GM19043 (cell line): Measurements from ENCODE around the gene ELOVL3.
"Not testable (repeated sequence)": the region's sequence is repeated elsewhere in the genome, so short reads cannot be mapped to it uniquely, and the experiment has no call there.

ENCODE experiments used
- ATAC-seq: cut with Tn5 transposase; IDR thresholded peaks from one replicate; pipeline ENCODE4 v1.9.1; 2021; ENCODE audit warnings: low read depth; ENCODE audit not compliant: unreplicated experiment

The ELOVL3 gene

DNA sequence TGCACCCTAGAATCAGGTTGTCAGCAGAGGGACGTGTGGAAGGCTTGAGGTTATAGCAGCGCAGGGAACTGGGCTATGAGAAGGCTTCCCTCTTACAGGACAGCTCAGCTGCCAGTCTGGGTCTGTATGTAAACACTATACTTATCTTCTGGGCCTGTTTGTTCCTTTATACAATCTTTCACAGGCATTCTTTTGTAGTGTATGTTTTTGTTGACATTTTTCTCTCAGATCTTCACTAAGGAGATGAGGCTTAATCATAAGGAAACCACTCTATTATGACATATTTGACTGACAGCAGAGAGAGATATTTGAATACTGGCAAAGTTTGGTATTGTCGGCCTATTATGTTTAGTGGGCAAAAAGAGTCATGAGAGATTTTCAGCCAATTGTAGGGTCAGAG, 20.2 kb downstream of the ELOVL3 start:
- ATAC-seq: no peak

DNA sequence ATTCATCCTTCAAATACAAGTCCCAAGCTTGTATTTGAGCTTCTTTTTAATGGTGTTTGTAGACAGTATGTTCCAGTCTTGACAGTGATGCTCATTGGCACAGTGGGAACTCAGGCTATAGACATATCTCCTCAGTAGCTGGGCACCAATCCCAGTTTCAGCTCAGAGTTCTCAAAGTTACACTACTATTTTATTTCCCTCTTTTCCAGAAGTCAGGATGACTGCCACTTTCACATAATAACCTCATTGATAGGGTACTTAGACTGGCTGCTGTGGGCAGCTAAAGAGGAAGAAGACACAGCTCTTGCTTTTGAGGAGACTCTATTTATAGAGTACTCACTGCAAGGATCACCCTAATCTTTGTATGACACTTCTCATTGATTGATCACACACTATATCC, 21.6 kb downstream of the ELOVL3 start:
- no peak for ATAC-seq

- not testable (repeated sequence) for ATAC-seq
These were observed 26.4 kb downstream of the ELOVL3 start for GRCh38 chr10:102252508-102252907.

DNA sequence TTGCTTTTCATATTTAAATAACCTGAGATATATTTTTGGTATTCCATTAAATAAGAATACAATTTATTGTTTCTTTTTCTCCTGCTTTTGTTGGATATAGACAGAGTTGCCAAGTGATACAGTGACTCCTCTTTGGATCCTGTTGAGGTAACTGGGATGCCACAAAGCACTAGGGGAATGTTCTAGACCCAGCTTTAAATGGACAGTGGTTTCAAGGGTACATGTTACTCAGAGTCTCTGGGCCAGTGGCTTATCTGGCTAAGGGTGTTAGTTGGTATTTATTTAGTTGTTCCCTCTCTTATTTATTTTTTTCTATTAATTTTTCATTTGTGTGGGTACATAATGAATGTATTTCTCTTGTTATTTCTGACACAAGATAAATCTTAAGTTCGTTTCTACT, 28.3 kb downstream of the ELOVL3 start:
- ATAC-seq: no peak

DNA sequence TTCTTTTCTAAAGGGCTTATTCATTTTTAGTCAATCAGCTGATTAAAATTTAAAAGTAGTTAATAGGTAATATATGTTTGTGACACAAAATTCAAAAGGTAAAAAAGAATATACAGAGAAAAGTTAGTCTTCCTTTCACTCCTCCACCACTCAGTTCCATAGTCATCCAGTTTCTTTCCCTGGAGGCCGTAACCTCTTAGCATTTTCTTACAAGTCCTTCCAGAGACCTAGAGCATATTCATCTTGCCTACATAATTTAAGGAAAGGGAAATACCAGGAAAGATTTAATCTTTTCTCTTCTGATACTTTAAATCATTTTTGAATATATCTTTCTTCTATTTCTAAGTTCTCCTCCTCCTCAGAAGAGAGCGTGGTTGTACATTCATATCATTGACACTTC, 29.3 kb downstream of the ELOVL3 start:
- no peak for ATAC-seq

GRCh38 chr10:102261196-102261595, 35.1 kb downstream of the ELOVL3 start:
- no peak for ATAC-seq

DNA sequence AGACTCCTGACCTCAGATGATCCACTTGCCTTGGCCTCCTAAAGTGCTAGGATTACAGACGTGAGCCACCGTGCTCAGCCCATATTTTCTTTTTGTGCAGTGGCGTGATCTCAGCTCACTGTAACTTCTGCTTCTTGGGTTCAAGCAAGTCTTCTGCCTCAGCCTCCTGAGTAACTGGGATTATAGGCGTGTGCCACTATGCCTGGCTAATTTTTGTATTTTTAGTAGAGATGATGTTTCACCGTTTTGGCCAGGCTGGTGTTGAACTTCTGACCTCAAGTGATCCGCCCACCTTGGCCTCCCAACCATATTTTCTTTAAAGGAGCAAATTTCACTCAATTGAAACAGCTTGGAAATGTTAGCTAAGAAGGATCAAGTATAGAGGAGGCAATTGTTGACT, 35.7 kb downstream of the ELOVL3 start:
- no peak for ATAC-seq

- ATAC-seq: no peak
These were observed 36.8 kb downstream of the ELOVL3 start for GRCh38 chr10:102262744-102263370.

GRCh38 chr10:102264371-102264770, 38.3 kb downstream of the ELOVL3 start:
- no peak for ATAC-seq

DNA sequence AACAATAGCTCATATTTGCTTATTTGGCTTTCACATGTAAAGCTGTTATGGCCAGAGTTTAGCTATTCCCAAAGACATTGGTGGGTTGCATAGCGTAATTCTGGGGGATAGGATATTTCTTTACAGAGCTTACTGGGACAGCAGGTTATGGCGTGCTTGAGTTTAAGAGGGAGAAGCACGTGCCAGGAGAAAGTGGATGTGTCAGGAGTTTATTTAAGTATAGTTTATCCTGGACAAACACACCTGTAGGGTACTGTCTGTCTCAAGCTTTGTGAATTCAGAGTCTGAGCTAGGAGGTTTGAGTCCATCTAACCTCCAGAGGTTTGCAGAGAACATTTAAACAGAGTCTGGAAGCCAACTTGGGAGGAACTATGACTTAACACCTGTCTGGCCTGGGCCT, 40.6 kb downstream of the ELOVL3 start:
- ATAC-seq: no peak

GRCh38 chr10:102267748-102268147, 41.6 kb downstream of the ELOVL3 start:
- ATAC-seq: no peak

GRCh38 chr10:102268375-102268888, 42.3 kb downstream of the ELOVL3 start:
- ATAC-seq: no peak

- ATAC-seq: no peak
These were observed 42.9 kb downstream of the ELOVL3 start for GRCh38 chr10:102269017-102269416.

GRCh38 chr10:102274062-102274461, 48.0 kb downstream of the ELOVL3 start:
- no peak for ATAC-seq

DNA sequence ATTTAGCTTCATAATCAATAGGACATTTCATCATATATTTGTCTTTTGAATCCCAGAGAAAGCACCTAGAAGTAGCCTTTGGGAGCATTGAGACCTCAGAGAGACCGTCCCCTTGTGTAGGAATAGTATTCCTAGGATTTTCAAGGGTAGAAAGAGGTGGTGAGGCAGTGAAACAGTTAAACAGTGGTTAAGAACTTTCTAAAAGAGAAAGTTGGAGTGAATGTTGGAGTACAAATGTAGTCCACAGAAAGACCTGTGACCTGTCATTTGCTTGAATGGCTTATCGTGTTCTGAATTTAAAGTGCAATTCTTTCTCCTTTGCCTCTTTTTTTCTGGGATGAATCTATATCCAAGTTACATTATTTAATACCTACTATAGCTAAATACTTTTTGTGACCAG, 49.2 kb downstream of the ELOVL3 start:
- ATAC-seq: no peak

DNA sequence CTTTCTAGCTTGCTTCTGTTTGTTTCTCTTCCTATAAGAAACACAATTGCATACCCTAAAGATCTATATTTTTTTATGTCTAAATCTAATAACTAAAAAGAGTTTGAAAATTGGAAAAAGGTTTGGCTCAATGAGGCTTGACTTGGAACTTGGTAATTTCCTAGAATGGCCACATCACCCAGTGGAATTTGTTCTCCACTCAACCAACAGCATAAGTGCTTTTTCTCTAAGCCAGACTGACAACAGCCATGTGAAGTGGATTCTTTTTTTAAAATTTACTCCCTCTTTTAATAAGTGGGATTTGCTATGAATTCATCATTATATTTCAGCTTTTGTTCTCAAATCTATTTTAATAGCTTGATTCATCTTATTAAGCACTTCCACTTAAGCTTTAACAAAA, 53.0 kb downstream of the ELOVL3 start:
- no peak for ATAC-seq
